ENCODE measurements around the gene TRPM4. TPM values are rescaled to one million over a fixed set of nuclear protein-coding genes. Genes with fewer than 3 reads are reported as not detected.

Gene TRPM4
- total RNA-seq, 4 donors from 2014 or later: 6.5 to 25.8 (median 11.8) TPM

GRCh38 chr19:49160450-49161189 is 3.0 kb downstream of the TRPM4 start:
- no peak for TF ChIP-seq CTCF (IDR thresholded peaks at IDR 0.05; ENCODE audit: low read depth)

GRCh38 chr19:49161987-49162386 is 4.4 kb downstream of the TRPM4 start:
- TF ChIP-seq CTCF (IDR thresholded peaks at IDR 0.05; ENCODE audit: low read depth): no peak

- TF ChIP-seq CTCF (IDR thresholded peaks at IDR 0.05; ENCODE audit: low read depth): no peak
Measured at GRCh38 chr19:49165111-49165750, 7.6 kb downstream of the TRPM4 start.

- TF ChIP-seq CTCF (IDR thresholded peaks at IDR 0.05; ENCODE audit: low read depth): no peak
Measured at GRCh38 chr19:49165865-49166301, 8.3 kb downstream of the TRPM4 start.

GRCh38 chr19:49167857-49168409 is 10.3 kb downstream of the TRPM4 start:
- no peak for TF ChIP-seq CTCF (IDR thresholded peaks at IDR 0.05; ENCODE audit: low read depth)

GRCh38 chr19:49168421-49168820 is 10.8 kb downstream of the TRPM4 start:
- no peak for TF ChIP-seq CTCF (IDR thresholded peaks at IDR 0.05; ENCODE audit: low read depth)

GRCh38 chr19:49173198-49173597 is 15.6 kb downstream of the TRPM4 start:
- TF ChIP-seq CTCF (IDR thresholded peaks at IDR 0.05; ENCODE audit: low read depth): no peak

All from subcutaneous adipose tissue (tissue), 4 donors.